GM18951 (cell line): Measurements from ENCODE around the gene RPS6KA2.
A peak's percentile ranks its signal among the peaks of the same experiment; 100 is the strongest.
"Not testable (repeated sequence)": the region's sequence is repeated elsewhere in the genome, so short reads cannot be mapped to it uniquely, and the experiment has no call there.

ENCODE experiments used
- POLR2A ChIP-seq: IDR thresholded peaks from 4 replicates; pipeline ENCODE4 v1.6.1; 2011; ENCODE audit warnings: mild to moderate bottlenecking; ENCODE audit not compliant: insufficient read length, insufficient read depth; ENCODE audit errors: extremely low read depth
- in situ Hi-C: fragments of 300-500 bp; cut with MboI; formaldehyde crosslinking; loops from one replicate; pipeline ENCODE4 v1.12.0; 2022; ENCODE audit warnings: low sequenced_read_pairs, mixed read lengths, inconsistent platforms; ENCODE audit not compliant: unreplicated experiment

RPS6KA2 gene

GRCh38 chr6:166395351-166395750 lies 231.7 kb downstream of the RPS6KA2 start:
- no peak for TF ChIP-seq POLR2A
- in situ Hi-C loops: no loop called here

- in situ Hi-C loops: no loop called here
- no peak for TF ChIP-seq POLR2A
Measured at GRCh38 chr6:166394036-166394892, 232.8 kb downstream of the RPS6KA2 start.

- no peak for TF ChIP-seq POLR2A
- in situ Hi-C loops: no loop called here
Measured at GRCh38 chr6:166393535-166393823, 233.6 kb downstream of the RPS6KA2 start.

- in situ Hi-C loops: not testable (repeated sequence)
Measured at GRCh38 chr6:166392755-166393534, 234.1 kb downstream of the RPS6KA2 start.

GRCh38 chr6:166389119-166389518 lies 237.9 kb downstream of the RPS6KA2 start:
- in situ Hi-C loops: no loop called here
- TF ChIP-seq POLR2A: no peak

- in situ Hi-C loops: no loop called here
- no peak for TF ChIP-seq POLR2A
Measured at GRCh38 chr6:166388290-166389004, 238.6 kb downstream of the RPS6KA2 start.

- in situ Hi-C loops: no loop called here
- TF ChIP-seq POLR2A: no peak
Measured at GRCh38 chr6:166387642-166388289, 239.3 kb downstream of the RPS6KA2 start.

- in situ Hi-C loops: not testable (repeated sequence)
Measured at GRCh38 chr6:166387098-166387497, 240.0 kb downstream of the RPS6KA2 start.

- in situ Hi-C loops: no loop called here
- TF ChIP-seq POLR2A: no peak
Measured at GRCh38 chr6:166386111-166386510, 240.9 kb downstream of the RPS6KA2 start.

- in situ Hi-C loops: not testable (repeated sequence)
Measured at GRCh38 chr6:166383802-166384363, 243.2 kb downstream of the RPS6KA2 start.

GRCh38 chr6:166382933-166383801 lies 243.9 kb downstream of the RPS6KA2 start, which contains the start of gene MPC1:
TSS of gene MPC1 (minus strand) at chr6:166382940. CDS start at chr6:166382876, 64 bp downstream.
- in situ Hi-C loops: no loop called here
- TF ChIP-seq POLR2A: peak; percentile 80

GRCh38 chr6:166382500-166382932 lies 244.5 kb downstream of the RPS6KA2 start:
- TF ChIP-seq POLR2A: peak; percentile 81
- in situ Hi-C loops: no loop called here
